Measurements from ENCODE around the gene NEBL.

NEBL gene

DNA sequence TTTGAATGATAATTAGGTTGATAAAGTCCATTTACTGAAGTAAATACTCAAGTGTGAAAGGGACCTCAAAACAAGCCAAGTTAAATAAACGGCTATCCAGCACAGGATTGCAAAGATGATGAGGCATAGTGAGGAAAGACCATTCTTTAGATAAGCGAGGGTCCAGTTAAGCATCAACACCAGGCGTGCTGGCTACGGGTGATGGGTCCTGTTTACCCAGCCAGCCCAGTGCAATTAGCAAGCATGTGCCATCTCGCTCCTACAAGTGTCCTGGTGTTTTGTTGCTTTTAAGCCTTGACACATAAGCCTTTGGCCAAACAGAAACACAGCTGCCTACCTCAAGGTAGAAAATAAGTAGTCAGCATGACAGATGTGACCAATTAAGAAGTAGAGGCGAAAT, 7.1 kb downstream of the NEBL start:
- DNase-seq (ENCODE audit: insufficient read length, low spot score): no peak
- FAIRE-seq: no peak
- TF ChIP-seq POLR2A (IDR thresholded peaks at IDR 0.05; ENCODE audit: low read depth, low read length): no peak

DNA sequence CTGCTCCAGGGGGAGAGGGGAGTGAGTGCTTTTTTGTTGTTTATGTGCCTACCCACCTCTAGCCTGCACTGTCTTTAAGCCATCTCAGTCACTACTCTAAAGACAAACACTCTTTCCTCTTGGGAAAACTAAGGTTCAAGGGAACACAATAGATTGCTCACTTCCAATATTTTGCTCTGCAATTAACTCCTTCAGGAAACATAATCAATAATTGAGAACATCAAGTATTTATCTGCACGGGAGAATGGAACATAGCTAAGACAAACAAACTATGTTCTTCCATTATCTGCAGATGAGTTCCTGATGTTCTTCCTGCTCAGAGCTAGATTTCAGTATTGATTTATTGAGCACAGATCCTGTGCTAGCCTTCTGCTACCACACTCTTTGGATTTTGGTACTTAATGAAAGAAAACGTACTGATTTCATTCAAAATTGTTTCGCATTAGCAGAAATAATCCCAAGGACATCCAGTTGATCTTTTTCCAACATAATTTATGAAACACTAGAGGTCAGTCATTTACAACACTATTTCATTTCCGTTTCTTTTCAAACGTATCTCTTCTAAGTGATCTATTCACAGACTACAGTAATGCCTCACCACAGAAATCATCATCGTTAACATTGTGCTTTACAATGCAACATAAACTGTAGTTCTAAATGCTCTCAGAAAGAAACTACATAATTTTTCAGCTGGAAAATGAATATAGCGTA, 8.3 kb downstream of the NEBL start:
- DNase-seq (ENCODE audit: insufficient read length, low spot score): no peak
- TF ChIP-seq POLR2A (IDR thresholded peaks at IDR 0.05; ENCODE audit: low read depth, low read length): no peak
- FAIRE-seq: no peak

DNA sequence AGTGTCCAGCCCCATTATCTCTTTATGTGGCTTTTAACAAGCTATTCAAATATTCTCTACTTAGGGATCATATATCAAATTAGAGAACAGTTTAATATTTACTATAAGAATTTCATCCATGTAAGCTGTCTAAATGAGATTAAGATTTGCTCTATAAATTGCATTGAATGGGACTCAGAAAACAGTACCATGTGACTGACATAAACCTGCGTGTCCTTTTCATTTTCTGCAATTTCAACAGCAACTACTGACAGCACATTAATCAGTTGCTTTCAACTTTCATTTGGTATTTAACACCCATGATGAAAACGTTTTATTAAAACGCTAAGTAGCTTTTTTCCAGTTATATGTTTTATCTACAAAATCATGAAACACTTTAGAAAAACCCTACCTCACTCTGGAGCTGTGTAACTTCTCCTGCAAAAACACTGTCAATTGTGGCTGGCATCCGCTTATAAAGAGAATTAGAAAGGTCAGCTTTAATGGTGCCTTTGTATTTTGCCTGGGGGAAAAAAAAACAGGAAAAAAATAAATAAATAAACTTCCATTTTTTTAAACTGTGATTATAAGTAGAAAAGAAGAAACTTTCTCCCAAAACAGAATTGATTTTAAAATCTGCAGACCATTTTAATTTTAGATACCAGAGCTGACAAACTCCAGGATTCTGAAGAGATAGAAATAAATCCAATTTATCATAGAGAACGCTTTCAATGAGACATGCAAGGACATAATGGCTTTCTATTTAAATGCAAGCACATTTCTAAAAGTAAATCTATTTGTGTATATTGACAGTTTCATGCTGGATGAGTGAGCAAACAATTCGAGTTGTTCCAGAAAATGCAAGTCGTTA, 9.2 kb downstream of the NEBL start:
- DNase-seq (ENCODE audit: insufficient read length, low spot score) (no peak), FAIRE-seq (no peak)
- no peak for TF ChIP-seq POLR2A (IDR thresholded peaks at IDR 0.05; ENCODE audit: low read depth, low read length)

DNA sequence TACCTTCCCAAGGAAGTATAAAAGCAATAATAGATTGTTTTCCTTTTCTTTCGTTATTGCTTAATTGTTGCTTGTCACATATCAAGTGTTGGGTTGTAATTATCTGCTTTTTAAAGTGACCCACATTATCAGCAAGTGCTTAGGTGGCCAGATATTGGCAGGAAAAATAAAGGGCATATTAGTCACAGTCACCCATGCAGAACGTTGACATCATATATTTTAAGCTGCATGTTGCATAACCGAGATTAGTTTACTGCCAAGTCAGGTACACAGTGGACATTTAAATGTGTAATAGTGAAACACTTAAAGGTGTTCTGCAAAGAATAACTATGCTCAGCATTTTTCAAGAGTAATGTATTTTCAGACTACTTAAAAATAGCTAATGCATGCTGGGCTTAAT, 11.4 kb downstream of the NEBL start:
- TF ChIP-seq POLR2A (IDR thresholded peaks at IDR 0.05; ENCODE audit: low read depth, low read length): no peak
- DNase-seq (ENCODE audit: insufficient read length, low spot score) (no peak), FAIRE-seq (no peak)

DNA sequence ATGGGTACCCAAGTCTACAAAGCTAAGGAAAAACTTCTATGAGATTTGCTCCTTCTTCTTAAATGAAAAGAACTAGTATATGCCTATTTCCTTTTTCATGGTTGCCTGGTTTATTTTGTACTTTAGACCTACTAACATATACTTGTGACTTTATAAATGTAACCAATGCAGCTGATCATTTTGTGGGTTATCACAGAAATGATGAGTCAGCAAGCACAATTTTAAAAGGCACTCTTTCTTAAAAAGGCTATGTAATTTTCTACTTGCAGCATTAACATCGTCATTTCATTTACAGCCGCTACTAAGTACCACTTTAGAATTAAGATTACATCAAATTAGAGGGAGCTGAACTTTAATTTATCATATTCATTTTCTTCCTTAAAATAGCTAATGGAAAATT, 13.6 kb downstream of the NEBL start:
- DNase-seq (ENCODE audit: insufficient read length, low spot score) (no peak), FAIRE-seq (no peak)
- TF ChIP-seq POLR2A (IDR thresholded peaks at IDR 0.05; ENCODE audit: low read depth, low read length): no peak

DNA sequence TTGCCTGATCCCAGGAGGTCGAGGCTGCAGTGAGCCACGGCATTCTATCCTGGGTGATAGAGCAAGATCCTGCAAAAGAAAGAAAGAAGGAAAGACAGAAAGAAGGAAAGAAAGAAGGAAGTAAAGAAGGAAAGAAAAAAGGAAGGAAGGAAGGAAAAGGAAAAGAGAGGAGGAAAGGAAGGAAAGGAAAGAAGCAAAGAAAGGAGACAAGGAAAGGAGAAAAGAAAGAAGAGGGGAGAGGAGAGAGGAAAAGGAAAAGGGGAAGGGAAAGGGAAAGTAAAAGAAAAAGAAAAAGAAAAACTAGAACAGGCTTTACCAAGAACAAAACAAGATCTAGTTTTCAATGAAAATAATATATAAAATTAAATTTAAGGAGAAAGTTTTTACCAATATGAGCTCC, 15.0 kb downstream of the NEBL start:
- no peak for FAIRE-seq
- DNase-seq (ENCODE audit: insufficient read length, low spot score): no peak
- TF ChIP-seq POLR2A (IDR thresholded peaks at IDR 0.05; ENCODE audit: low read depth, low read length): no peak

DNA sequence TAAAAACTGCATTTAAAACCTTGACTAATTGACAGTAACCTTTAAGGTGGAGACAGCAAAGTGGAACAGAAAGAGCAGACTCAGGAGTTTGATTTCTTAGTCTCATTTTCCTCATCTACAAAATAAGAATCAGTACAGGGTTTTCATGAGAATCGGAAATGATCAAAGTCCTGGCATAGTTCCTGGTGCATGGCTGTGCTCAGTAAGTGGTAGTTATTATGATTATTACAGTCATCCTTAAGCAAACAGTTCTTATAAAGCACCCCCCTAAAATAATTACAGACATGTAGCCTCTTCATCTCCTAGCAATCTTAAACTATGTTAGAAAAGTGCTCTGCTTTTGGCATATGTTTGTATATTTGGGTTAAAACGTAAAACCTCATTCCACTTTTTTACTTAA, 18.0 kb downstream of the NEBL start:
- no peak for TF ChIP-seq POLR2A (IDR thresholded peaks at IDR 0.05; ENCODE audit: low read depth, low read length)
- no peak for FAIRE-seq
- DNase-seq (ENCODE audit: insufficient read length, low spot score): no peak

DNA sequence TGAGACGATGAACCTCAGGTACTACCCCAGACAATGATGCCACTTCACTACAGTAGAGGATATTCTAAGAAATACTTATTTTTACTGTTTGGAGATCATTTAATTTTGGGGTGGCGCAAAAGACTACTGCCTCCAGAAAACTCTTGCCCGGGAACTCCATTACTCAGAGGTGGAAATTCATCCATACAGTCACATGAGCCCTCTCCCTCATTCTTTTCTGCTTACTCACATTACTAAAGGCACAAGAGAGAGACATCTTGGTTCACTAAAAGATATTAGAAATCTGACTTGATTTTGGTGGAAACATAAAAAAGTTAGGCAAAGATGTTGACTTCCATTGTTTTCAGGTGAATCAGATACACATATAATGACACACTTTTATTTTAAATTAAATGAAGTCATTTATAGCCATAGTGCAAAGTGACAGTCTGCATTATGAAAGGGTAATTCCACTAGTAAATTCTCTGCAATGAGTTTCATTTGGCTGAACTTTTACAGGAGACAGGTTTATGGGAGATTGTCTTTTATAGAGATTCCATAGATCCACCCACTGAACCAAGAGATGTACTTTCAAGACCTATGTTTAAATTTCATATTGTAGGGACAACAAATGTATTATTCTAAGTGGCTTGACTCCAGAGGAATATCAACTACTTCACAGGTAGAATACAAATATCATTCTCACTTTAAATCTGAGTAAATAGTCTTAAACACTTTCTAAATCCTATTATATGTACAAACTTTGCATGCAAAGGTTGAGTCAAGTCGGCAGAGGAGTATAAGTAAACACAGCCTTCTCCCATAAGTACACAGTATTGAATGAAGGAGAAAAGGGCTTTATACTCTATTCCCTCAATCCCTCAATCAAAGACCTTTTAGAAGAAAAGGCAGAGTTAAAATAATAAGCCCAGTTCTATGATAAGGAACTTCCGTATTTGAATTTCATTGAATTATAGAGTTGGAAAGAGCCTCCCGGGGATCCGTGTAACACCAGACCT, 18.8 kb downstream of the NEBL start:
- FAIRE-seq (no peak), DNase-seq (ENCODE audit: insufficient read length, low spot score) (peak; percentile 12)
- no peak for TF ChIP-seq POLR2A (IDR thresholded peaks at IDR 0.05; ENCODE audit: low read depth, low read length)

DNA sequence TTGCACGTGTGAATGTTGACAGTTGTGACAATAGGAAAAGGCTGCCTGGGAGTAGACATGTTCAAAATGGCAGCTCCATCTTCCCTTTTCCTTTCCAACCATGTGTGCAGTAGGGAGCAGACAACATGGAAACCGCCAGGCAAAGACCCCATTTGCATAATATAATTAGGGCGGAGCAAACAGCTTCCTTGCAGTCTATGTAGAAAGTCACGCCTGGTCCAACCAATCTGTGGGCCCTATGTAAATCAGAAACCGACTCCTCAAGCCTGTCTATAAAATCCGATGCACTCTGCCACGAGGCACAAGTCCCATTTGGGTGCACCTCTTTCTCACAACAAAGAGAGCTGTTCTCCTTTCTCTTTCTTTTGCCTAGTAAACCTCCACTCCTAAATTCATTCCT, 19.6 kb downstream of the NEBL start:
- TF ChIP-seq POLR2A (IDR thresholded peaks at IDR 0.05; ENCODE audit: low read depth, low read length): no peak
- no peak for FAIRE-seq
- no peak for DNase-seq (ENCODE audit: insufficient read length, low spot score)

- FAIRE-seq (no peak), DNase-seq (ENCODE audit: insufficient read length, low spot score) (no peak)
- TF ChIP-seq POLR2A (IDR thresholded peaks at IDR 0.05; ENCODE audit: low read depth, low read length): no peak
Measured at GRCh38 chr10:20874261-20874660, 22.9 kb downstream of the NEBL start.

DNA sequence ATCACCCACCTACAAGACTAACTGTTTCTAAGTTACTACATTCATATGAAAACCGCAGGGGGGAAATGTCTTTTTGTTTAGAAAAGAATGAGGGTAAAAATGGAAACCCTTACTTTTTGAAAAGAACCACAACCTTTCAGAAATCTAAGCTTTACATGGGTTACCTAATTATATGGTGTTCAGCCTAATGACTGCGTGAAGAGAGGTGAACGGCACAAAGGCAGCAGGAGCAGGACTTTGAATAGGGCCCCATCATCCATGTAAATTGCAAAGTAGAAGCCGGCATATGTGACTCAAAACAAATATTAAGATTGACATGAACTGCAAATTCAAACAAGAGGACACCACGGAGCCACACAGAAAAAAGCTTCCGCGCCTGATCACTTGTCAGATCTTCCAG, 25.1 kb downstream of the NEBL start:
- FAIRE-seq: no peak

GRCh38 chr10:20870834-20871233, 26.3 kb downstream of the NEBL start:
- no peak for FAIRE-seq
- no peak for TF ChIP-seq POLR2A (IDR thresholded peaks at IDR 0.05; ENCODE audit: low read depth, low read length)
- DNase-seq (ENCODE audit: insufficient read length, low spot score): no peak

More for the DNA sequence above, 25.1 kb downstream of the NEBL start:
- no peak for TF ChIP-seq POLR2A (IDR thresholded peaks at IDR 0.05; ENCODE audit: low read depth, low read length)
- no peak for DNase-seq (ENCODE audit: insufficient read length, low spot score)

- FAIRE-seq: no peak
- TF ChIP-seq POLR2A (IDR thresholded peaks at IDR 0.05; ENCODE audit: low read depth, low read length): no peak
- no peak for DNase-seq (ENCODE audit: insufficient read length, low spot score)
Measured at GRCh38 chr10:20863008-20863407, 34.1 kb downstream of the NEBL start.
